Skeletal muscle satellite cell (primary cell): ENCODE data around the gene RNF151.
A peak's percentile ranks its signal among the peaks of the same experiment; 100 is the strongest.

Experiments used
- H3K27me3 ChIP-seq: 2 replicates; pipeline ENCODE4 v1.7.0; 2013; ENCODE audit warnings: low read length; ENCODE audit not compliant: control insufficient read depth, insufficient read depth
- H3K36me3 ChIP-seq: 2 replicates; pipeline ENCODE4 v1.7.0; 2013; ENCODE audit warnings: mild to moderate bottlenecking, control low read depth, low read length; ENCODE audit not compliant: insufficient read depth
- H3K4me1 ChIP-seq: 2 replicates; pipeline ENCODE4 v1.7.0; 2013; ENCODE audit warnings: low read length; ENCODE audit not compliant: control insufficient read depth, insufficient read depth
- H3K4me2 ChIP-seq: 2 replicates; pipeline ENCODE4 v1.7.0; 2013; ENCODE audit warnings: mild to moderate bottlenecking, low read length
- H3K4me3 ChIP-seq: 2 replicates; pipeline ENCODE4 v1.7.0; 2013; ENCODE audit warnings: low read length
- H3K9ac ChIP-seq: 2 replicates; pipeline ENCODE4 v1.7.0; 2013; ENCODE audit warnings: mild to moderate bottlenecking, low read depth, low read length, moderate library complexity
- H3K9me3 ChIP-seq: replicated peaks from 2 replicates; pipeline ENCODE4 v1.7.0; 2013; ENCODE audit warnings: mild to moderate bottlenecking, control low read depth, low read length

The RNF151 gene

DNA sequence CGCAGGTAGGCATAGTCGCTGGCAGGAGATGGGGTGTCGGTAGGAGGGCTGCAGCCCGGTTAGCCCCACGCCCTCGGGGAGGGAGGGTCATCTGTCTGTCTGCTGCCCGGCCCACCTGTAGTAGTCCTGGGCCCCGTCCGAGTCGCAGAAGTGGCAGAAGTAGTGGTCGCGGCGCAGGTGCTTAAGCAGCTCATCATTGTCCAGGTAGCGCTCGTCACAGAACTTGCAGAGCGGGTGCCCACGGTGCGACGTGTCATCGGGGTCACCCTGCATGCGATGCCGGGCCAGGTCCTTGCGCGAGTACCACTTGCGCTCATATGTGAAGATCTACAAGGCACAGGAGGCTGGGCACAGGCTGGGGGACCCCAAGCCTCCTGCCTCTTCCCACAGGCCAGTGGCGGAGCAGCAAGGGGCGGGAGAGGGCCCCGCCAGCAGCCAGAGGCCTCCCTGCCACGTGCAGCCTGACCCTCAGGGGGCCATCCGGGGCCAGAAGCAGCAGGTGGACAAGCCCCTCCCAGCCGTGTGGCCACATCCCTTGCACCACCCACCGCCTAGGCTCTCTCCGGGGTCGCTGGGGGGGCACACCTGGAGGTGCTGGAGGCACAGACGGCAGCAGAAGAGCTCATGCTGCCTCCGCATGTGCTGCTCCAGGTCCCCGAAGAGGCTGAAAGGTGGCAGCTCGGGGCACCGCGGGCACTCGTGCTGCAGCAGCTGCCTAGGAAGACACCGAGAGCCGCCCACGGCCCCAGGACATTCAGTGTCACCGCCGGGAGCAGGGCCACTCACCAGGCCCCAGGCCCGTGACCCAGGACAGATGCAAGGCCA lies 36.0 kb downstream of the RNF151 start:
- Histone ChIP-seq H3K36me3 (peaks cover 53% of the 10 kb centered on the region), H3K27me3 (no peaks in the 10 kb centered on the region), H3K4me2 (no peak overlapping the region), H3K4me1 (peaks cover 45% of the 10 kb centered on the region), H3K9ac (no peak overlapping the region), H3K4me3 (no peak overlapping the region), H3K9me3 (no peaks in the 10 kb centered on the region)

DNA sequence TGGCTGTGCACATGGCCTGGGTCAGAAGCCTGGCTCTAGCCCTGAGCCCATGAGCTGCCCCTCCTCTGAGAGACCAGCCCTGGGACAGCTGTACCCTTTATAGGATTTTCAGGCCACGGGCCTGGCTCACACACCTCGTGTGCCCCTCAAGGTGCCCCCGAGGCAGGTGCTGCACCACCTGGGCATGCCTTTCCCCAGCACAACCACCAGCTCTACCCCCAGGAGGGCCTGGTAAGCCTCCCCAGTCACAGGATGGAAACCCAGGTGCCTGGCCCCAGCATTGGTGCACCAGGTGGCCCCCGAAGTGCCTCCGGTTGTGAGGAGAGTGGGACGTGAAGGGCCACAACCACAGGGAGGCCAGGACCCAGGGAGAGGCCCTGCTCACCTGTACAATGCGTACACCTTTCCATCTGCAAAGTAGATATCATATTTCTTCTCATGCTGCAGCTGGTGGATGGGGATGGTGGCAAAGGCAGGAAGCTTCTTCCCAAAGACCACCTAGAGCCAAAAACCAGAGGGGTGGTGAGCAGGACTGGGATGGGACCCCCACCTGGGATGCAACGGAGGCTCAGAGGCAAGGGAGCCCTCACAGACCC lies 36.7 kb downstream of the RNF151 start:
- H3K36me3 ChIP-seq: peaks cover 47% of the 10 kb centered on the region

DNA sequence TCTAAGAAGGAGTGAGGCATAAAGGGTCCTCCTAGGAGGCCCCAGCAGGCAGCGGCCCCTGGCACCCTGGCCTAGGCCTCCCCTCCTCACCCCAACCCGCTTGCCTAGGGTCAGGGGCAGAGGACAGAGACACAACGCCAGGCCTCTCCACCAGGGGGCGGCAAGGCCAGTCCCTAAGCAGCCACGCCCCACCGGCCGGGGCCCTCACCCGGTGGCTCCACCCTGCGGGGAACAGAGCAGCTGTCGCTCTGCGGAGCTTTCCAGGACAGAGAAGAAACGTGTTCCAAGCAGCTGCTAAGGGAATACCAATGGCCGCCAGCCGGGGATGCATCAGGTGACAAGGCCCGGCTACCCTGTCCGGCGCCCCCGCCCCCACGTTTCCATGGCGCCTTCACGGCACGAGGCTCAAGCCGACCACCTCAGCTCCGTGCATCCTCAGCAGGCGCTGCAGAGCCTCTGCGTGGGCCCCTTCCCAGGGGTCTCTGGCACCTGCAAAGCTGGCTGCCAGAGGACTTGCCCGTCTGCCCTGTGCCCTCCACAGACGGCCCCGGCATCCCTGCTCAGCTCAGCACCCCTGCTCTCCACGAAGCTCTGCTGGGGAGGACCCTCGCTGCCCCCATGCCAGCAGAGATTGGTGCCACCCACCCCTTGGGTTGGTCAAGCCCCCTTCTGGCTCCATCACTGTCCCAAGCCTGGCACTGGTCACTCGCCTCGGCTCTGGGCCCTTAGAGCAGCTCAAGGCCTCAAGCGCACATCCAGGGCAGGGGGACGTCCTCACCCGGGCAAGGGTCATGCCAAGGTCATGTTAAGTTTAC lies 37.4 kb downstream of the RNF151 start:
- Histone ChIP-seq H3K27me3 (no peaks in the 10 kb centered on the region), H3K9me3 (no peaks in the 10 kb centered on the region), H3K4me1 (peaks cover 48% of the 10 kb centered on the region), H3K4me3 (peak overlapping the region; percentile 38), H3K9ac (peak overlapping the region; percentile 39), H3K36me3 (peaks cover 44% of the 10 kb centered on the region), H3K4me2 (peak overlapping the region; percentile 66)

More for the DNA sequence above, 36.7 kb downstream of the RNF151 start:
- H3K9me3 ChIP-seq: no peaks in the 10 kb centered on the region
- H3K4me3 ChIP-seq: no peak overlapping the region
- peaks cover 45% of the 10 kb centered on the region for H3K4me1 ChIP-seq
- no peak overlapping the region for H3K4me2 ChIP-seq
- H3K27me3 ChIP-seq: no peaks in the 10 kb centered on the region
- no peak overlapping the region for H3K9ac ChIP-seq

DNA sequence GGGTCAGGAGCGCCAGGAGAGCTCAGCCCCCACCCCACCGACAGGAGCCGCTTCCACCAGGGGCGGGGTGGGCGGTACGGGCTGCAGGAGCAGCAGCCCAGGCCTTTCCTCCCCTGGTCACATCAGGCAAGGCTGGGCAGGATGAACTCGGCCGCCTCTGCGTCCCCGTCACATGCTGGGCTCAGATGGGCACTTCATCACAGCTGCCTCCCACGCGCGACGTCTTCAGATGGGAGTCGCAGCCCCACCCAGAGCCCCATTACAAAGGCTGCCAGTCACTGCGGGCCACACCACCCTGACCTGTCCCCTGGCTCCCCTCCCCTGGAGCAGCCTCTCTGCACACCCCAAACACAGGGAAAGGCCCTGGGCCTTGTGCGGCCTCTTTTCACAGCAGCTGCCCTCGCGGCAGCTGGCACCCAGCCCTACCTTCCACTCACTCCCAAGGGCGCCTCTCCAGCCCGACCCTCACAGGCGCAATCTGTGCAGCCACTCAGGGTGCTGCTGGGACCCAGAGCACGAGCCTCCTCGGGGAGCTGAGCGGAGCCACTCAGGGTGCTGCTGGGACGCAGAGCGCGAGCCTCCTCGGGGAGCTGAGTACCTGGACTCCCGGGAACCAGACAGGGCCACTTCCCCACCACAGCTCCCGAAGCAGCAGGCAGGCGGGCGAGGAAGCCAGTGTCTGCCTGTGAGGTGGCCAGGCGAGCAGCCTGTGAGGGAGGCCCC lies 38.3 kb downstream of the RNF151 start:
- peaks cover 35% of the 10 kb centered on the region for H3K36me3 ChIP-seq
- H3K4me1 ChIP-seq: peaks cover 49% of the 10 kb centered on the region

DNA sequence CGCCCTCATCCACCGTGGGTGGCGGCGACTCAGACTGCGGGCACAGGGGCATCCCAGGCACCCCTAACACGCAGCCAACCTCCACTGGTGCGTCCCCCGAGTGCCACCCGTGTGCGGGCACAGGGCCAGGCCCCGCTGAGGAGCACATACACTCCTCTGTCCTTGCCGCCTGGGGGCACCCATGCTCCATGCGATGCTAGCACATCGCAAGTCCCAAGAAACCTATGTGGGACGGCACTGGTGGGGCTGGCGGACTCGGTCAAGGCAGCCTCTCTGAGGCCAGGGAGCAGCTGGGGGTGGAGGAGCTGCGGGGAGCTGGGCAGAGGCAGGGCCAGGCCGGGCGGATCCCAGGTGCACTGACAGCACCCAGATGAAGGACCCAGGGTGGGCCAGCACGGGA lies 39.0 kb downstream of the RNF151 start:
- Histone ChIP-seq H3K9ac (peak overlapping the region; percentile 39), H3K4me2 (peak overlapping the region; percentile 66), H3K4me1 (peaks cover 56% of the 10 kb centered on the region), H3K9me3 (no peaks in the 10 kb centered on the region), H3K27me3 (no peaks in the 10 kb centered on the region), H3K36me3 (peaks cover 30% of the 10 kb centered on the region), H3K4me3 (no peak overlapping the region)

More for the DNA sequence above, 38.3 kb downstream of the RNF151 start:
- H3K9me3 ChIP-seq: no peaks in the 10 kb centered on the region
- H3K9ac ChIP-seq: peak overlapping the region; percentile 39
- no peaks in the 10 kb centered on the region for H3K27me3 ChIP-seq
- peak overlapping the region; percentile 38 for H3K4me3 ChIP-seq
- peak overlapping the region; percentile 66 for H3K4me2 ChIP-seq

DNA sequence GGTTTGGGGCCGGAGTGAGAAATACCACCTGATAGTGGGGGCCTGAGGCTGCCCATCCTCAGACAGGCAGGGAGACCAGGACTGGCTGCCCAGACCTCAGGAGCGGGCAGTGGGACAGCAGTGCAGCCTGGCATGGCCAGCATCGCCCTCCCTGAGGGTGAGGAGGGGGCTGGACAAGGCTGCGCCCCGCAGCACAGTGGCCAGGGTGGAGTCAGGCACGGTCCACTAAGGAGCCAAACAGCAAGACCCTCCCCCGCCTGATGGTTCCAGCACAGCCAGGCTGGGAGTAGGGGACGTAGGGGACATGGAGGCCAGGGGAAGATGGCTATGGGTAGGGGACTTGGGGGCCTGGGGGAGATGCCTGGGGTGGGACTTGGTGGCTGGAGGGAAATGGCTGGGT lies 39.7 kb downstream of the RNF151 start:
- H3K4me1 ChIP-seq: peaks cover 58% of the 10 kb centered on the region
- H3K9me3 ChIP-seq: no peaks in the 10 kb centered on the region
- no peaks in the 10 kb centered on the region for H3K27me3 ChIP-seq
- H3K36me3 ChIP-seq: peaks cover 24% of the 10 kb centered on the region
- no peak overlapping the region for H3K4me3 ChIP-seq
- H3K4me2 ChIP-seq: peak overlapping the region; percentile 93
- H3K9ac ChIP-seq: peak overlapping the region; percentile 4

DNA sequence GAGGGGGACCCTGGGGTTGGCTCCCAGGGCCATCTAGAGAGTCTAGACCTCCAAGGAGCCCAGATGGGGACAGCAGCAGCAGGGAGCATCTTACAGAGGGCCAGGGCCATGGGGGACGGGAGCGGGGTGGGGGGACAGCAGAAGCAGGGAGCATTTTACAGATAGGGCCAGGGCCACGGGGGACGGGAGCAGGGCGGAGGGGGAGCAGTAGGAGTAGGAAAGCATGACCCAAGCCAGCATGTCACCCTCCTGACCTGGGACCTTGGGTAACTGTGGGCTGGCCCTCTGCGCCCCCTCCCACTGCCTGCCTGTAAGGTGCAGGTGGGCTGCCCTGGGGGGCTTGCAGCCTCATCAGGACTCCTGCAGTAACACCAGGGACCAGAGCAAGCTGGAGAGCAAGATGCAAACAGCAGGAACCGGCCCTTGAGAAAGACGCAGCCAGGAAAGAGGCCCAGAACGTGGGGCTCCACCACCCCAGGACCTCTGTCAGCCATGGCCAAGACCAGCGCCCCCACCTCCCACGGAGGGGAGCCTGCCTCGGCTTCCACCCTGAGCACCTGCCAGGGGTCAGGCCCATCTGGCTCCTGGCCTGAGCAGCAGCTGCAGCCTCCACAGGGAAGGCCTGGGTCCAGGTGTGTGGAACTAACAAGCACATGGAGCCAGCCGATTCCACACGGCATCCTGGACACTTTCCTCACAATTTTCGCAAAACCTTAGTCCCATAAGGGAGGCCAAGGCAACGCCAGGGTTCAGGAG lies 40.6 kb downstream of the RNF151 start:
- H3K9ac ChIP-seq: peak overlapping the region; percentile 95
- no peaks in the 10 kb centered on the region for H3K9me3 ChIP-seq
- H3K27me3 ChIP-seq: no peaks in the 10 kb centered on the region
- peak overlapping the region; percentile 74 for H3K4me3 ChIP-seq
- H3K4me1 ChIP-seq: peaks cover 58% of the 10 kb centered on the region
- peaks cover 14% of the 10 kb centered on the region for H3K36me3 ChIP-seq
- peak overlapping the region; percentile 93 for H3K4me2 ChIP-seq

DNA sequence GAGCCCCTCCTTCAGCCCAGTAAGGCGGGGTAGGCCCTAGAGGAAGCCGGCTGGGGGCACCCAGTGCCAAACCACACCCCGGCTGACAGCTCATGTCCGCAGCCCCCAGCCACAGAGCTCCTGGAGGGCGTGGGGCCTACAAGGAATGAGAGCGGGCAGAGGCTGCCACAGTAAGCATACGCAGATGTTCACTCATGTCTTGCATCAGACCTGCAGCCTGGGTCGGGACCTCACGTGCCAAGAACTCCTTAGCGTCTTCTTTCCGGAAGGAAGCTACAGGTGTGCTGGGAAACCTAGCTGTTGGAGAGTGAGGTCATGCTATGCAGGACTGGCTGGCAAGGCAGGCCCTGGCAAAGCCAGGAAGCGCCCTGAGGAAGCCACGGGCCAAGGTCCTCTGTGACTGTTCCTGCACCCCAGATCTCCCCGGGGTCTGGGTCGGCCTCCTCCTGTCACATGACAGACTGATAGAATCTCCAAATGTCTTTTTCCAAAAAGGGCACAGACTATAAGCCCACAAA lies 41.4 kb downstream of the RNF151 start:
- H3K4me1 ChIP-seq: peaks cover 58% of the 10 kb centered on the region
- peak overlapping the region; percentile 93 for H3K4me2 ChIP-seq
- H3K9me3 ChIP-seq: no peaks in the 10 kb centered on the region
- H3K9ac ChIP-seq: peak overlapping the region; percentile 95
- no peaks in the 10 kb centered on the region for H3K27me3 ChIP-seq
- H3K36me3 ChIP-seq: peaks cover 6% of the 10 kb centered on the region
- peak overlapping the region; percentile 74 for H3K4me3 ChIP-seq

DNA sequence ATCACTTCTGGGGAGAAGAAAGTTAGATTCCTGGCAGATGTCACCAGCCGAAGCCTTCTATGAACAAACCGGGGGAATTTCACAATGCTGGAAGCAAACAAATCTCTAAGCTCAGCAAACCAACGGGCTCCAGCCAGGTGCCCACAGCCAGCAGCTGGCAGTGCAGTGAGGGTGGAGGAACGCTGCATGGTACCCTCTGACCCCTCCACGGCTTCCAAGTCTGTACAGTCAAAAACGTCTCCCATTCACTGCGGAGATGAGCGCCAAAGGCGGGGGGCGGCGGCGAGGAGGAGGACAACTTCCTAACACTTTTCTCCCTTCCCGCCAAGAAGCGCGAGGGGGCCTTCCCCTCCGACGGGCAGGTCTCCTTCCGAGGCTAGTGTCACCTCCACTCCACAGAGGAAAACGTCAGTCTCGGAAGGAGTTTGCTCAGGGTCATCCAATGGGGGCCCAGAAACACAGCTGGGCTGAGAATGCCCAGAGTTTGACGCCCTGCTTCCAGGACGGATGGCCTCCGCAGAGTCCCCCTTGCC lies 42.0 kb downstream of the RNF151 start:
- H3K4me1 ChIP-seq: peaks cover 58% of the 10 kb centered on the region
- peak overlapping the region; percentile 95 for H3K9ac ChIP-seq

DNA sequence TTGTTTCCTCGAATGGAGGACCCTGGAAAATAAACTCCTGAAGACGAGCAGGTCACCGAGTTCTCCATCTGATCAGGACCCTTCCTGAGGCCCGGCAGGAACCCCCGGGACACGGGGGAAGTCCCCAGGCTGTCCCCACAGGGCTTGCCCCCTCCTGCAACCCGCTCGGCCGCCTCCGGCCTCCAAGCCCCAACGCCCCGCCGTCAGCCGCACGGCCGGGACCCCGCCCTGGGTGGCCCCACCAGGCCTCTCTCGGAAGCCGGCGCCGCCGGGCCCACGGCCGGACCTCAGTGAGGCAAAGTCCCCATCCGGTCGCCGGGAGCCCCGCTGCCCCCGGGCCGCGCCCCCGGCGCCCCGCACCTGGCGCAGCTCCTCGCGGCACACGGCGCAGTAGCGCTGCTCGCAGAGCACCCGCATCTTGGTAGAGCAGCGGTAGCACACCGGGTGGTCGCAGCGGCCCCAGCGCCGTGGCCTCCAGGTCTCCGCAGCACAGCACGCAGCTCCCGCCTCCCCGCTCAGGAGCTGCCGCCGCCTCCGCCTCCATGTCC lies 42.6 kb downstream of the RNF151 start:
- Histone ChIP-seq H3K36me3 (no peaks in the 10 kb centered on the region), H3K4me1 (peaks cover 54% of the 10 kb centered on the region), H3K4me2 (peak overlapping the region; percentile 93), H3K4me3 (peak overlapping the region; percentile 74), H3K9ac (peak overlapping the region; percentile 95), H3K9me3 (no peaks in the 10 kb centered on the region), H3K27me3 (no peaks in the 10 kb centered on the region)

More for the DNA sequence above, 42.0 kb downstream of the RNF151 start:
- Histone ChIP-seq H3K36me3 (peaks cover under 1% of the 10 kb centered on the region), H3K9me3 (no peaks in the 10 kb centered on the region), H3K4me2 (peak overlapping the region; percentile 93), H3K27me3 (no peaks in the 10 kb centered on the region), H3K4me3 (peak overlapping the region; percentile 74)
